ENCODE measurements around the gene TUBGCP2.

- no peak for TF ChIP-seq CTCF (IDR thresholded peaks at IDR 0.05)
- TF ChIP-seq POLR2A (IDR thresholded peaks at IDR 0.05): no peak
Observed at GRCh38 chr10:133353988-133354605, 45.4 kb upstream of the TUBGCP2 start.

All from testis (tissue), 2 donors.